Stimulated activated CD8-positive, alpha-beta memory T cell treated with anti-CD3 and anti-CD28 coated beads, Interleukin-15, amount 100 ng/mL, for 48 hours (primary cell): Measurements from ENCODE around the gene ADGRD1.

Source experiments
- DNase-seq, 2 donors: peaks; one replicate each; pipeline ENCODE4 v3.0.0-alpha.2; 2020; ENCODE audit warnings: low read depth in 2 of 2

ADGRD1 gene

DNA sequence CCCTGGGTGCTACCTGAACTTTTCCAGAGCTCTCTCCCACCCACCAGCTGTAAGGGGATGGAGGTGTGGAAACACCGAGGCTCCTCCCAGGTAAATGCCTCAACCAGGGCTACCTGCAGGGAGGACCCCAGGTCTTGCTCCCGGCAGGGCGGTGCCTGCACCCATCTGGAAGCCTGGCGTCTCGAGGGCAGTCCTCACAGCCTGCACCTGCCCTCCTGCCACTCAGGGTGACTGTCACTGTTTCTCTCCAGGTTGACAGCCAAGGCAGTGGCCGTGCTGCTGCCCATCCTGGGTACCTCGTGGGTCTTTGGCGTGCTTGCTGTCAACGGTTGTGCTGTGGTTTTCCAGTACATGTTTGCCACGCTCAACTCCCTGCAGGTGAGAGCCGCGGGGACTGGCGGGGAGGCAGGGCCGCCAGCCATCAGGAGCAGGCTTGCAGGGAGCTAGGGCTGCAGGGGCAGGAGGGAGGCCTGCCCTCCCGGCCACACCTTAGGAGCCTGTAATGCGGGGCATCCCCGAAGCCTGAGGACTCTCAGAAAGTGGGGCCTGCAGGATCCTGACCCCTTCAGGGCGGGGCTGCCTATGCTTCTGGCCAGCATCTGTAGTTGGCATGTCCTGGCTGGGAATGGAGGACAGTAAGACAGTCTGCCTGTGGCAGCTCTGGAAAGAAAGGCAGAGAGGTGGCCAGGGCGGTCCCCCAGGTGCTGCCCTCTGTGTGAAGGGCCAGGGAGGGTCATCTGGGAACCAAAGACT lies 182.3 kb downstream of the ADGRD1 start:
- DNase-seq: no peak

DNA sequence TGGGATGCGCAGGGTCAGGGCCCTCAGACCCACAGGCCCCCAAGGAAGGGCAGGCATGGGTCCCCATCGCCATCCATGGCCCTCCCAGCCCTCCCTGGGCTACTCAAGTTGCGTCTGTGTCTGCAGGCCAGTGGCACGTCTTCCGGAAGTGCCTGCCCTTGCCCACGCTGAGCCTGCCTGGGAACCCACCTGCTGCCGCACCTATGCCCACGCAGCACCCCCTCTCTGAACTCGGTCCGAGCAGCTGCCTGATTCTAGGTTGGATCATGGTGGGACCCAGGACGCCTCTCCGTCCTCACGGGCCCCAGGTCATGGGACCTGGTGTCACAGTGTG lies 182.8 kb downstream of the ADGRD1 start:
- DNase-seq: no peak

DNA sequence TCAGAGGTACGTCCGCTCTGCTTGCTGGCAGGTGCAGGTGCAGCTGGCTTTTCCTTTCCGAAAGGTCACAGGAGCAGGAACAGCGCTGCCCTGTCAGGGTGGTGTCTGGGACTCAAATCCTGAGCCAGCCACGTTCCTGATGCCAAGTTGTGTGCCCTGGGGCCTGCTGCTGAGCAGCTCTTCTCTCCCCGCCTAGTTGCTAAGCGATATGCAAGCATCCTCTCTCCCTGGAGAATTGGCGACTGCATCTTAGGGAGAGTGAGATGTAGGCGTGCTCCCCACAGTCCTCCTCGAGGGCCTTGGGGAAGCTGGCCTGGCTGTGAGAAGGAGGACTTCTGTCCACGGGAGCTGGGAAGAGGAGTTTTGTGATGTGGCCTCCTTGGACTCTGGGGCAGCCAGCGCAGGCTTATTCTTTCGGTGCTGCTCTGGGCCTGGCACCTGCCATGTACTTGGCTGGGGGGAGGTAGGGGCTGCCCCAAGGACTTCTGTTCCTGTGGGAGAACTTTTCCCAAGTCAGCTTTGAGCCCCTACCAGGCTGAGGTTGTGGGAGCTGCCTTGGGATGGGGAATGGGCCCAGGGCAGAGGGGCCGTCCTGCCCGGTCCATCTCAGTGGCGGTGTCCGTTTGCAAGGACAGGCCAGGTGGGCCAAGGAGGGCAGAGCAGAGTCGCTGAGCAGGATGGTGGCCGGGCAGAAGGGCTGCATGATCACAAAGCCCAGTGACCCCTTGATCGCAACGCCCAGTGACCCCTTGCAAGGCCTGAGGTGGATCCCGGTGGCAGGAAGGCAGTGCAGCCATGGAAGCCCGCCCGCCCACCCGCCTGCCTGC lies 183.5 kb downstream of the ADGRD1 start:
- DNase-seq: no peak

DNA sequence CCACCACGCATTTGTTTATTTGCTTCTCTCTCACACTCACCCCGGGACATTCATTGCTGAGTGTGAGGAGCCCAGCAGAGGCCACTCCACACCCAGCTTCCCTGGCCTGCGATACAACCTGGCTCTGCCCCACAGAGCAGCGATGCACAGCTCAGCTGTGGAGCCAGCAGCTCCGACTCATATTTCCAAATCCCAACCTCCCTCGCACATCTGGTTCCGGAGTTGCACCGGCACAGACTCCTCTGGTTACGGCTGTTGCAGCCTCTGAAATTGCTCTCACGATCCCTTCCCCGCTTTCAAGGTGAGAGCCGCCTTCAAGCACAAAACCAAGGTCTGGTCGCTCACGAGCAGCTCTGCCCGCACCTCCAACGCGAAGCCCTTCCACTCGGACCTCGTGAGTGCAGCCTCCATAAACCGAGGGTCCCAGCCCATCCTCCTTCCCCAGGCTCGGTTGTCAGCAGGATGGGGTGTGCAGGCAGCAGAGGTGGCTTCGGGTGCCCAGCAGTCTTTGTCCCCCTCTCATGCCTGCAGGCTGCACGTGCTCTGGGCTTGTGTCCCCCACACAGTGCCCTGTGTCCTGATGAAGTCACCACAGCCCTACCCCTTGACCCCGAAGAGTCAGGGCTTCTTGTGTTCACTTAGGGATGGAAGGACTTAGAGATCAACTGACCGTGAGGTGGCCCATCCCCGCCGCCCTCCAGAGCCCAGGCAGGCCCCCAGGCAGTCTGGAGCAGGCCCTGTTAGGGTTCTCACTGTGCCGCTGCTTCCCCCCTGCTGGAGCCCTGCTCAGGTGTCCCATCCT lies 184.3 kb downstream of the ADGRD1 start:
- no peak for DNase-seq

DNA sequence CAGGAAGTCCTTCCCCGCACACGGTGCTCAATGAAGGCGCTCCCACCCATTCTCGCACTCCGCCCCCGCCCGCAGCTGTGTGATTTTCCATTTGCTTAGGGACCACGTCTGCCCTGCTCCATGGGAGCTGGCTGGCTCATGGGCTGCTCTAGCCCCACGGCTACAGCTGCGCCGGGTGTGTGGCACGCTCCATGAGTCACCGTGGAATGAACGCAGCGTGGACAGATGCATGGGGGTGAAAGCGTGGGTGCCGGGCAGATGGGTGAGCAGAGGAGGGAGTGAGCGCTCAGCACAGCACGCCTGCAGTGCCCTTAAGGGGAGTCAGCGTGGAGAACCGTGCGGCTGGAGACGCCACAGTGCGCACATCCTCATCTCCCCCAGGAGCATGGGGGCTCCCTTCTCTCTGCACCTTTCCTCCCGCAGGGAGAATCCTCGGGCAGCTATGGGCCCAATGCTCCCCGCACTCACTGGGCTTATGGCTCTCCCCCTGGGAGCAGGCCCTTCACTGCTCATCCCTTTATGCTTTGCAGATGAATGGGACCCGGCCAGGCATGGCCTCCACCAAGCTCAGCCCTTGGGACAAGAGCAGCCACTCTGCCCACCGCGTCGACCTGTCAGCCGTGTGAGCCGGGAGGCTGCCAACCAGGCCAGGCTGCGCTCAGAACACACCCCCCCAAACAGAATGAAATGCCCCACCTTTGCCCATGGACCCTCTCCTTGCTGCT lies 185.1 kb downstream of the ADGRD1 start:
- no peak for DNase-seq

GRCh38 chr12:131139363-131140068 lies 185.8 kb downstream of the ADGRD1 start:
- DNase-seq: no peak

DNA sequence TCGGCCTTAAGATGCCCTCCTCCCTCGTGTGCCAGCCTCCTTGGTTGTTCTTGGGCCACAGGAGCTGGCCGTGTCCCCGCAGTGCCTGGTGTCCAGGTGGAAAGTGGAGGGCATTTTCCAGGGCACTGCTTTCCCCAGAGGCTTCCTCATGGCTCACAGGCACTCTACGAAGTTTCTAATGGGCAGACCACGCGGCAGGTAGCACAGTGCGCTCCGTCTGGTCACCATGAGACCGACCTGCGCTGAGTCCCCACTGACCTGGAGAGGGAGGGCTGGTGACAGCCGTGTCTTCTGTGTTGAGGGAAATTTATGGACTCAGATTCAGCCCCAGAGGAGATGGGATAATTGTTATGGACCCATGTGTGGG lies 186.3 kb downstream of the ADGRD1 start:
- no peak for DNase-seq

DNA sequence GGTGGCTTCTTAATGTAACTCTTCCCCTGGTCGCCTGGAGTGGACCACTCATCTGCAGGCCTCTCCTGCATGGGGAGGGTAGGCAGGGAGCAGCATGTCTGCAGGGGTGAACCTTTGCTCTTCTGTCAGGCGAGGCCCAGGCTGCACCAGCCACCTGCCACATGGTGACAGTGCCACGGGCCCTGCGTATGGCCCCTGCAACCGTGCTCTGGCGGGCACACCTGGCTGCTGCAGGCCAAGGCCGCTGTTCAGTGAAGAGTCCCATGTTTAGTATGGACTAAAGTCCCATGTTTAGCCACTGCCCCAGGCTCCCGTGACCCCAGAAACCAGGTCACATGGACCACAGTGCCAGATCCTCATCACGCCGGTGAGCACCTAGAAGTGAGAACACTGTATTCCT lies 187.0 kb downstream of the ADGRD1 start:
- no peak for DNase-seq

- DNase-seq: no peak
Observed at GRCh38 chr12:131141514-131141913, 187.8 kb downstream of the ADGRD1 start.

- no peak for DNase-seq
Observed at GRCh38 chr12:131142891-131143657, 189.4 kb downstream of the ADGRD1 start.

DNA sequence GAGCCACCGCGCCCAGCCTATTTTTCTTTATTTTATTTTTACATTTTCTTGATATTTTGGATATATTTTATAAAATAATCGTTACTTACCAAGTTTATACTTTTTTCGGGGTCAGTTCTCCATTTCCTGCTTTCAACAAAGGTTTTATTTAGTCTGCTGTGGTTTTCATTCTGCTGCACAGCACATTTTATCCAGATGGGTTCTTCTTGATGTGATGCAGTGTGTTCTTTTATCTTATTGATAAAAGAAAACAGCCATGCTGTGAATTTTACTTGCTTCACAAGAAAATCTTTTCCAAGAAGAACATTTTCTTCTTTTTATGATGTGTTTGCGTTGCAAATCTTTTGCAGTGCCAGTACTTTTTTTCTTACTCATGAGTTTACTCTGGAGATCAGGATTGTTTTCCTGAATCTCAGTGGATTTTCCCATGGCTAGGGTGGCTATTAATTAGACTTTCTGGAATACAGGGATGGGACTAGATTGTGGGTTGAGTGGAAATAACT lies 192.5 kb downstream of the ADGRD1 start:
- DNase-seq: no peak

DNA sequence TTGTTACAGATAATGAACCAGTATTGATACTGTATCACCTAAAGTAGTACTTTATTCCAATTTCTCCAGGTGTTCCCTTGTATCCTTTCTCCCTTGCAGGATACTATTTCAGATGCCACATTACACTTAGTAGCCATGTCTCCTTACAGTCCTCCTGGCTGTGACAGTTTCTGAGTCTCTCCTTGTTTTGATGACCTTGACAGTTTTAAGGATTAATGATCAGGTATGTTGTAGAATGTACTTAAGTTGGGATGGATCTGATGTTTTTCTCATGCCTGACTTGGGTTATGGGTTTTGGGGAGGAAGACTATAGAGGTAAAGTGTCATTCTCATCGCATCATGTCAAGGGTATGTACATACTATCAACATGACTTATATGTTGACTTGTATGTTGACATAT lies 193.6 kb downstream of the ADGRD1 start:
- no peak for DNase-seq

DNA sequence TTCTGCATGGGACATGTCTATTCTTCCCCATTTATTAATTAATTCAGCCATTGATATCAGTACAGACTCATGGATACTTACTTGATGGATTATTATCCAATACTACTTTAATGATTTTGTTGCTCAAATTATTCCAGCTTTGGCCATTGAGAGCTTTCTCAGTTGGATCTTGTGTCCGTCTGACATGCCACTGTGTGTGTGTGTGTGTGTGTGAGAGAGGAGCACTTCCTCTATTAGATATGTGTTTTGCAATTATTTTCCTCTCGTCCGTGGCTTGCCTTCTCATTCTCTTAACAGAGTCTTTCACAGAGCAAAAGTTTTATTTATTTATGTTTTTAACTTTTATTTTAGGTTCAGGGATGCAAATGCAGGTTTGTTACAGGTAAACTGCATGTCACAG lies 194.2 kb downstream of the ADGRD1 start:
- DNase-seq: no peak

DNA sequence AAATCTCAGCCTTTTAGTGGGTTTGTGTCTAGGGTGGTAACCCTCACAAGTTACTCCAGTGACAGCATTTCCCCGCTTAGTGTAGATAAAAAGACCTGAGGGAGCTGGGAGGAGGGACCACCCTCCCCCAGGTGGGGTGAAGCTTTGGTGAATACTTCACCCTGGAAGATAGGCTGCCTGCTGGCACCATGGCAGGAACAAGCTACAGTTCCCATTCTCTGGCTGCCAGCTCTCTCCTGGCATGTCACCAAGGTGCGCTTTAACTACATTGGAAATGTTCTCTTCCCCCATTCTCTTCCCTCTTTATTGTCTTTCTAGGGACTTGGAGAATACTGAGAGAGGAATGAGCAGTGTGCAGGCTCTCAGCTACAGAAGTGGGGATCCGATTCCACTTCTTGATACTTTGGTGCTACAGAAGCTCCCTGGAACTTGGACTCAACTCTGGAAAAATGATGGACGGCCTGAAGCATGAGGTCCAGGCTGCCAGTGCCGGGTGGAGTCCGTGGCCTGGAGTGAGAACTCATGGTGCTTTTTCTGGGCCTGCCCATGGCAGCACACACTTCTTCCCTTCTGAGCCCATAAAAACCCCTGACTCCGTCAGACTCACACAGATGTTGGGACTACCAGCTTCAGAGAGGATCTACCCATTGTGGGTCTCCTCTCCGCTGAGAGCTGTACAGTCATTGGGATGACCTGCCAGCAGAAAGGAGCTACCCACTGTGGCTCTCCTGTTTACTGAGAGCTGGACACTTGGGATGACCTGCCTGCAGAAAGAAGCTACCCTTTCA lies 198.0 kb downstream of the ADGRD1 start:
- no peak for DNase-seq

DNA sequence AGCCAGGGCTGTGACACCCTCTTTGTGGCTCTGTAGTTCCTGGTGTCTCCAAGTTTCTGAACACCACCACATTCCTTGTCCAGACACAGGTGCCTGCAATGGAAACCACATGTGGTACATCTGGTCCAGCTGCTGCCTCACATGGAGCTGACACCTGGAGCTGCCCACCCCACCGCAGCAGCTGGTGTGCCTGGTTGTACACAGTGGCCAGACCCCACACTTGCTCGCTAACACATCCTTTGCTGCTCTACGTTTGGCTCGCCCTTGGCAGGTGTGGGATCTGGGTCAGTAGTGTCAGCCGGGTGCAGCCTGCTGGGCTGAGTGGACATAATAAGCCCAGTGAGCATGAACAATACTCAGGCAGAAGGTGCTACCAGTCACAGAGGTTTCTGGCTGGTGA lies 198.9 kb downstream of the ADGRD1 start:
- DNase-seq: no peak

- DNase-seq: no peak
Observed at GRCh38 chr12:131153016-131153415, 199.3 kb downstream of the ADGRD1 start.

DNA sequence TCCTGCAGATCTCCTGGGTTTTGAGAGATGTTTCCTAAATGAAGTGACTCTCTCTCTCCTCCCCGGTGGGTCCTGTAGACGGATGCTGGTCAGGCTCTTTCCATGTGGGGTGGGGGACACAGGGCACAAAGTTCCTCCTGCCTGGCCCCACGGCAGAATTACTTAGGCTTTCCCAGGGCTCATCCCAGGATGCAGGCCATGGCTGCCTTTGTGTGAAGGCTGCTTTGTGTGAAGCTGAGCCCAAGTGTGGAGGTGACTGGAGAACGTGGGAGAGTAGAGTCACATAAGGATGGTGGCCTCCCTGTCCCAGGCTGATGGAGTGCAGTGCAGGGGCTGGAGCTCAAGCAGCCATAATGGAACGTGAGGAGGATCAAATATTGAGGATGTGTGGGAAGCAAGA lies 200.2 kb downstream of the ADGRD1 start:
- no peak for DNase-seq

- no peak for DNase-seq
Observed at GRCh38 chr12:131155131-131155530, 201.4 kb downstream of the ADGRD1 start.

- DNase-seq: no peak
Observed at GRCh38 chr12:131157743-131158142, 204.0 kb downstream of the ADGRD1 start.

DNA sequence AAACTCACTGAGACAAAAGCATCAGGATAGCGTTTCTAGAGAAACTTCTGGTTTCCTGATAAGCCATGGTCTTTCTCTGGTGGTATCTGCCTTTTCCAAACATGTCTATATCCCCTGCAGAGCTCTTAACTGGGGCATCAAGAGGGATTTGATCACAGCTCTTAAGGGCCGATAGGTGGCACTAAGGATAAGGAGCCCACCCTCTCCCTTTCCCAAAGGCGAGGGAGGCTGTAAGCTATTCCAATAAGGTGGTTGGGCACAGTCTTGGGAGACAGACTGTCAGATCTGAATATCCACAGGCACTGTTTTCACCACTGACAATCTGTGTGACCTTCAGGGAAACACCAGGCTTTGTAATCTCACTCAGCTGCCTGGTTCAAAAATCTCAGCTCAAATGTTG lies 206.0 kb downstream of the ADGRD1 start:
- no peak for DNase-seq
